Endothelial cell of umbilical vein (primary cell): Measurements from ENCODE around the gene HMGXB3.

ENCODE experiments used
- CTCF ChIP-seq, 2 donors: IDR thresholded peaks; 1 replicate in 1 of 2; 2 replicates in 1 of 2; pipeline ENCODE4 v1.5.1; 2011; ENCODE audit warnings: low read length in 2 of 2, mild to moderate bottlenecking in 2 of 2, moderate library complexity in 2 of 2, control low read depth in 1 of 2, inconsistent platforms in 1 of 2, low read depth in 1 of 2; ENCODE audit not compliant: insufficient read depth in 1 of 2; ENCODE audit errors: extremely low read depth in 1 of 2
- EZH2 ChIP-seq: IDR thresholded peaks from 2 replicates; pipeline ENCODE4 v1.6.1; 2012; ENCODE audit warnings: borderline replicate concordance, low read depth, mild to moderate bottlenecking, moderate library complexity, low read length, inconsistent platforms; ENCODE audit not compliant: severe bottlenecking
- MYC ChIP-seq: IDR thresholded peaks from one replicate; pipeline ENCODE4 v1.6.1; 2011; ENCODE audit warnings: mild to moderate bottlenecking, low read depth, low read length
- POLR2A ChIP-seq: IDR thresholded peaks from 2 replicates; pipeline ENCODE4 v1.6.1; 2012; ENCODE audit warnings: low read depth, mild to moderate bottlenecking, control low read depth, low read length
- POLR2AphosphoS5 ChIP-seq: IDR thresholded peaks from 2 replicates; pipeline ENCODE4 v1.6.1; 2012; ENCODE audit warnings: low read depth, mild to moderate bottlenecking, control low read depth, low read length, moderate library complexity; ENCODE audit not compliant: insufficient read depth
- TF ChIP-seq, protein P1 (sequence below): IDR thresholded peaks from 2 replicates; pipeline ENCODE4 v1.6.1; 2011; ENCODE audit not compliant: insufficient read depth, insufficient read length

DNA sequence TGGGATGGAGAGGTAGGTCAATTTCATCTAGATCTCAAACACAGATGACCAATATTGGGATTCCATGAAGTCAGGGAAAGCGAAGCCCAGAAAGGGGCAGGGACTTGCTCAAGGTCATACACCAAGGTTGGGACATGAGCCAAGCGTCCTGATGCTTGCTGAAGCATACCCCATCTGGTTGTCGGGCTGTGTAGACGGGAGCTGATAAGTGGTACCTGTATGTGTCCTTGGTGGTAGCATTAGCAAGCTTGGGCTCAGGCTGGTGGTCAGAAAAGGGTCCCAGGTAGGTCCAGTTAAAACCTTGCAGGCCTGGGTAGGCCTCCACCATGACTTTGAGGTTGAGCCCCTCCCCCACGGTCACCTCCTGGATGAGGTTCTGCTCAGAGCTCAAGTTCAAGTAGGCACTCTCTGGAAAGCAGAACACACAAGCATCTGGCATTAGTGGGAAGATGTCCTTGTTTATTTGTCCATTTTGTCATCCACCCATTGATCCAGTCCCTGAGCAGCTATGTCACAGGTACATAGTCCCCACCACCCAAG, 72.6 kb downstream of the HMGXB3 start:
- TF ChIP-seq MYC: no peak
- TF ChIP-seq POLR2A: no peak
- no peak for TF ChIP-seq POLR2AphosphoS5
- no peak for TF ChIP-seq CTCF (IDR thresholded peaks at IDR 0.05; ENCODE audit: extremely low read depth in 1 of 2, insufficient read depth in 1 of 2, low read depth in 1 of 2, low read length in 2 of 2)
- TF ChIP-seq, protein P1, sequence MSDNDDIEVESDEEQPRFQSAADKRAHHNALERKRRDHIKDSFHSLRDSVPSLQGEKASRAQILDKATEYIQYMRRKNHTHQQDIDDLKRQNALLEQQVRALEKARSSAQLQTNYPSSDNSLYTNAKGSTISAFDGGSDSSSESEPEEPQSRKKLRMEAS: no peak
- no peak for TF ChIP-seq EZH2
